ENCODE measurements around the gene CYP51A1. TPM values are rescaled to one million over a fixed set of nuclear protein-coding genes. Genes with fewer than 3 reads are reported as not detected.
"Not testable (repeated sequence)": the region's sequence is repeated elsewhere in the genome, so short reads cannot be mapped to it uniquely, and the experiment has no call there.

Gene CYP51A1
- total RNA-seq, result 175 TPM
- long read RNA-seq, transcript CYP51A1-203 (10 exons, 1,729 nt), result minor isoform, 12 of 471 reads
- long read RNA-seq, transcript CYP51A1-201 (10 exons, 3,210 nt), result major isoform, 441 of 471 reads
- long read RNA-seq, partial matches to known transcripts, result 2 of 471 reads
- long read RNA-seq, other reads (novel, unspliced or antisense), result 15 of 471 reads

GRCh38 chr7:92134271-92135051, at the start of gene CYP51A1:
TSS of gene CYP51A1 (minus strand) at chr7:92134477. CDS start at chr7:92134364, 113 bp downstream.
- Histone ChIP-seq H3K9me3 (no peaks in the 10 kb centered on the region), H3K36me3 (peaks cover 13% of the 10 kb centered on the region), H3K4me1 (peaks cover 19% of the 10 kb centered on the region), H3K27ac (peak within 1 kb of the TSS; percentile 97), H3K4me3 (peak within 1 kb of the TSS; percentile 96), H3K27me3 (no peaks in the 10 kb centered on the region)
- DNase-seq (peak; percentile 96), ATAC-seq (peak; percentile 96)
- TF ChIP-seq CTCF (IDR thresholded peaks at IDR 0.05), result no peak
- intact Hi-C loops (cut with DNase I), result no loop called here

- Histone ChIP-seq H3K27me3 (no peaks in the 10 kb centered on the region), H3K27ac (peak within 1 kb of the TSS; percentile 73), H3K4me3 (peak within 1 kb of the TSS; percentile 64), H3K9me3 (no peaks in the 10 kb centered on the region), H3K36me3 (no peaks in the 10 kb centered on the region), H3K4me1 (no peaks in the 10 kb centered on the region)
- peak; percentile 99 for TF ChIP-seq CTCF (IDR thresholded peaks at IDR 0.05)
- peak; percentile 100 for ATAC-seq
- DNase-seq, result peak; percentile 95
- intact Hi-C loops (cut with DNase I), result no loop called here
Measured at GRCh38 chr7:92178928-92179924, 44.9 kb upstream of the CYP51A1 start, which contains the start of gene LRRD1. TSS of gene LRRD1 (minus strand) at chr7:92179142. CDS start at chr7:92165202, 13,940 bp downstream.

GRCh38 chr7:92177362-92177761, 43.1 kb upstream of the CYP51A1 start:
- Histone ChIP-seq H3K27me3 (no peaks in the 10 kb centered on the region), H3K4me3 (no peak overlapping the region), H3K27ac (no peak overlapping the region), H3K9me3 (no peaks in the 10 kb centered on the region), H3K36me3 (no peaks in the 10 kb centered on the region), H3K4me1 (no peaks in the 10 kb centered on the region)
- intact Hi-C loops (cut with DNase I), result no loop called here
- DNase-seq (no peak), ATAC-seq (no peak)
- no peak for TF ChIP-seq CTCF (IDR thresholded peaks at IDR 0.05)

- H3K4me3 ChIP-seq; H3K27ac ChIP-seq; DNase-seq; H3K27me3 ChIP-seq; H3K9me3 ChIP-seq; intact Hi-C loops (cut with DNase I); H3K36me3 ChIP-seq; H3K4me1 ChIP-seq; ATAC-seq: not testable (repeated sequence)
Measured at GRCh38 chr7:92169529-92169928, 35.3 kb upstream of the CYP51A1 start.

- Histone ChIP-seq H3K27ac (no peak overlapping the region), H3K4me1 (no peaks in the 10 kb centered on the region), H3K9me3 (no peaks in the 10 kb centered on the region), H3K4me3 (no peak overlapping the region), H3K27me3 (no peaks in the 10 kb centered on the region), H3K36me3 (no peaks in the 10 kb centered on the region)
- DNase-seq, result no peak
- TF ChIP-seq CTCF (IDR thresholded peaks at IDR 0.05), result no peak
- ATAC-seq, result no peak
- intact Hi-C loops (cut with DNase I), result no loop called here
Measured at GRCh38 chr7:92161271-92161670, 27.0 kb upstream of the CYP51A1 start.
